HG02884 (cell line): ENCODE data around the gene PPP1CA.
A peak's percentile ranks its signal among the peaks of the same experiment; 100 is the strongest.
"Not testable (repeated sequence)": the region's sequence is repeated elsewhere in the genome, so short reads cannot be mapped to it uniquely, and the experiment has no call there.

ENCODE experiments used
- ATAC-seq: cut with Tn5 transposase; IDR thresholded peaks from one replicate; pipeline ENCODE4 v1.9.1; 2021; ENCODE audit warnings: mild to moderate bottlenecking, moderate library complexity; ENCODE audit not compliant: unreplicated experiment

The PPP1CA gene

DNA sequence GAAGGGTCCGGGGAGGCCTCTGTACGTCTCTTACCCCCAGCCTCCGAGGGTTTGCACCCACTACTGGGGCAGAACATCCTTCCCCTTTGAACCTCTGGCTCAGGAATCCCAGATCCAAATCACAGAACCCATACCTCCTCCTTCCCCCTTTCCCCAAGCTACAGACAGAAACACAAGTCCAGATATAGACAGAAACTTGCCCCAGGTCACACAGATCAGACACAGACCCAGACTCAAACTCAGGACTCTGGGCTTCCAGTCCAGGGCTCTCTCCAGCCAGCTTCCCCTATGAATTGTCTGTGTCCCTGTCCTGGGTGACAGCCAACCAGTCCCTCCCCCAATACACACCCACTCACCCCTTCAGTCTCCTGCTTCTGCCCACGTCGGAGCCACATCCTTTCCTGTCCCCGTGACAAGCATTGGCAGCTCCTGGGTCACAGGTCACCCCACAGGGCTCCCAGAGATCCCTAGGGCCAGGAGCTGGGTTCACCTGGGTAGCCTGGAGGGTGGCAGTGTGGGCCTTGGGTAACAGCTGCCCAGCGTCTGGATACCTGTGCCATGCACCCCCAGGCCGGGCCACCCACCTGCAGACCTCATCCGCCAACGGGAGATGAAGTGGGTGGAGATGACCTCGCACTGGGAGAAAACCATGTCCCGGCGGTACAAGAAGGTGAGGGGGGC lies 3.0 kb upstream of the PPP1CA start:
- ATAC-seq = no peak

DNA sequence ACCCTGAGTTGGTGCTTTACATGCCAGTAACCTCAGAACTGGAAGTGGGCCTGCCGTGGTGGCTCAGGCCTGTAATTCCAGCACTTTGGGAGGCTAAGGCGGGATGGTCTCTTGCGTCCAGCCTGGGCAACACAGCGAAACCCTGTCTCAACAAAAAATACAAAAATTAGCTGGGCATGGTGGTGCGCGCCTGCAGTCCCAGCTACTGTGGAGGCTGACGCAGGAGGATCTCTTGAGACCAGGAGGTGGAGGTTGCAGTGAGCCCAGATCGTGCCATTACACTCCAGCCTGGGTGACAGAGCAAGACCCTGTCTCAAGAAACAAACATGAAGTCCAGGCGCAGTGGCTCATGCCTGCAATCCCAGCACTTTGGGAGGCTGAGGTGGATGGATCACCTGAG lies 1.4 kb upstream of the PPP1CA start:
- ATAC-seq = not testable (repeated sequence)

DNA sequence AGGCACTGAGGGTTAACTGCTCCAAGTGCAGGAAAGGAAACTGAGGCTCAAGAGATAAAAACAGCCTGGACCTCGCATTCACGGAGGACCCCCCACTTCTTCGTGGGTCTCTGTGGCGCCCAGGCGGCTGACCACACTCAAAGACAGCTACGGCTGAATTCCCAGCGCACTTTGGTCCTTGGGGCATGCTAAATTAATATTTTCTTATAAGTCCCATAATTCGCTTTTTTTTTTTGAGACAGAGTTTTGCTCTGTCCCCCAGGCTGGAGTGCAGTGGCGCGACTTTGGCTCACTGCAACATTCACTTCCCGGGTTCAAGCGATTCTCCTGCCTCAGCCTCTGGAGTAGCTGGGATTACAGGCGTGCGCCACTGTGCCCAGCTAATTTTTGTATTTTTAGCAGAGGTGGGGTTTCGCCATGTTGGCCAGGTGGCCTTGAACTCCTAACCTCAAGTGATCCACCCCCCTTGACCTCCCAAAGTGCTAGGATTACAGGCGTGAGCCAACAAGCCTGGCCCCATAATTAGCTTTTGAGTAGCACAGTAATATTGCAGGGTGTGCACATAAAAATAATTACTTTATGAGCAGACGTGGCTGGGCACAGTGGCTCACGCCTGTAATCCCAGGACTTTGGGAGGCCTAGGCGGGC lies 658 bp upstream of the PPP1CA start:
- not testable (repeated sequence) for ATAC-seq

DNA sequence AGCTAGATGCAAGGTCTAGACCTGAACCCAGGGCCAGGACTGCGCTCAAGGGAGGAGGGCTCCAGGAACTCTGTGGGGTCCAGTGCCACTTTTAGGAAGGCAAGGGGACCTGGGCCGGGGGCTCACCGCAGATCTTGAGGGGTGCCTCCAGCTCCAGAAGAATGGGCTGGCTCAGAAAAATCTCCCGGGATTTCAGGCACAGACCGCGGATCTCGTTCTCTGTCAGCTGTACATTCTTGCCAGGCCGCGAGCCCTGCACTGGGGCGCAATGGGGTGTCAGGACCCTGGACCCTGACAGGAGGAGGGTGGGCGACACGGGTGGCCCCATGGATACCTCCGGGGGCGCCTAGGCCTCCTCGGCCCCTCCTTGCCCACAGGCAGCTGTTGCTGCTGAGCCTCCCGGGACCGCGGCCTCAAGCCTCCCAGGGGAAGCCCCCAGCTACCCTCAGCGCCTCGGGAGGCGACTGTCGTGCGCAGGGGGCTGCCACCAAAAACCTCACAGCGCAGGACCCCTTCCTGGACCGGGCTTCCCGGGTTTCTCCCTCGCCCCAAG lies 640 bp downstream of the PPP1CA start:
- peak; percentile 20 for ATAC-seq

DNA sequence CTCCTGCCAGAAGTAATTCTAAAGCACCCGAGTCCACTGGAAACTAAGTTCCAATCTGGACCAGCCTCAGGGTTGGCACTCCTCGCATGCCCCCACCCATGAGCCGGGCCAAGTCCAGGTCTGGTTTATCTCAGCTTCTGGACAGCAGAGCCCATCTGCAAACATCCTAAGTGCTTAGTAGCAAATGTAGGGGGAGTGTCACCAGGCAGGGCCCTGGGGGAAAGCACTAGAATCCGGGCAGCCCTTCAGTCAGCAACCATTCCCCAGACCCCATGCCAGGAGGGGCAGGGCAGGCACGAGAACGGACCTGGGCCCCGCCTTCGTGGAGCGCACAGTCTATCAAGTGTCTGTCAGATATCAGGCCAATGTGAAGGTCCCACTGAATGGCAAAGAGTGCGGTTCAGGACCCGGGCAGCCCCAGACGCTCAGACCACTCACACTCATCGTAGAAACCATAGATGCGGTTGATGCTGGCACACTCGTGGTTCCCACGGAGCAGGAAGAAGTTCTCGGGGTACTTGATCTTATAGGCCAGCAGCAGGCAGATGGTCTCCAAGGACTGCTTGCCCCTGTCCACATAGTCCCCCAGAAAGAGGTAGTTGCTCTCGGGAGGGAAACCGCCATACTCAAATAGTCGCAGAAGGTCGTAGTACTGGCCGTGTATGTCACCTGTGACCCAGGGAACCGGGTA lies 1.3 kb downstream of the PPP1CA start:
- ATAC-seq = no peak

DNA sequence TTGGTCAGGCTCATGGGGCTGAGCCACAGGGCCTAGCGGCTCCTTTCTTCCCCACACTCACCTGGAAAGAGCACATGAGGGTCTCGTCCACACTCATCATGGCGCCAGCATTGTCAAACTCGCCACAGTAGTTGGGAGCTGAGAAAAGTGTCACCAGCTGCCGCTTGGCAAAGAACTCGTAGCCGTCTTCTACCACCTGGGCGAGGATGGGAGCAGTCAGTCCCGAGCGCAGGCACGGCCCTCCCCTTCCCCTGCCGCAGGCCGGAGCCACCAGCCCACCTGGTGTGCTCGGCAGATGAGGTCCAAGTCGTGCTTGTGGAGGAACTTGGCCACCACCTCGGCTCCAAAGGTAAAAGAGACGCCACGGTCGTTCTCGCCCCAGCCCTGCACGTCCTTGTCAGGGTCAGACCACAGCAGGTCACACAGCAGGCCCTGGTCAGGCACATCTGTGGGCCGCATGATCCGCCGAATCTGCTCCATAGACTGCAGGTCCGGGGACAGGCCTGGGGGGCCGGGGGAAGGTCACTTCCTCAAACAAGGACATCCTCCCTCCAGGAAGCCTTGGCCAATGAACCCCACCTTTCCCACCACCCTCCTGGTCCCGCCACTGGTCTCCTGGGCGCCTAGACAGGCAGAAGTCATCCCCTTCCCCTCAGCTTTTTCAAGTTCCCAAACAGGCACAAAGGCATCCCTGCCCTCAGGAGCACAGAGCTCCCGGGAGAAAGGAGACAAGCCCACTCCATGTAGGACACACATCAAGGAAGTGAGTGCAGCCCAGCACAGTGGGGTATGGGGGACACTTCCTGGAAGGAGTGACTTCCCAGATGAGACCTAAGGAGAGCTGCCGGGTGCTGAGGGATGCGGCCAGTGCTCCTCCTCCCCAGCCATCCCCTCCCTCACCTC lies 2.7 kb downstream of the PPP1CA start:
- no peak for ATAC-seq

DNA sequence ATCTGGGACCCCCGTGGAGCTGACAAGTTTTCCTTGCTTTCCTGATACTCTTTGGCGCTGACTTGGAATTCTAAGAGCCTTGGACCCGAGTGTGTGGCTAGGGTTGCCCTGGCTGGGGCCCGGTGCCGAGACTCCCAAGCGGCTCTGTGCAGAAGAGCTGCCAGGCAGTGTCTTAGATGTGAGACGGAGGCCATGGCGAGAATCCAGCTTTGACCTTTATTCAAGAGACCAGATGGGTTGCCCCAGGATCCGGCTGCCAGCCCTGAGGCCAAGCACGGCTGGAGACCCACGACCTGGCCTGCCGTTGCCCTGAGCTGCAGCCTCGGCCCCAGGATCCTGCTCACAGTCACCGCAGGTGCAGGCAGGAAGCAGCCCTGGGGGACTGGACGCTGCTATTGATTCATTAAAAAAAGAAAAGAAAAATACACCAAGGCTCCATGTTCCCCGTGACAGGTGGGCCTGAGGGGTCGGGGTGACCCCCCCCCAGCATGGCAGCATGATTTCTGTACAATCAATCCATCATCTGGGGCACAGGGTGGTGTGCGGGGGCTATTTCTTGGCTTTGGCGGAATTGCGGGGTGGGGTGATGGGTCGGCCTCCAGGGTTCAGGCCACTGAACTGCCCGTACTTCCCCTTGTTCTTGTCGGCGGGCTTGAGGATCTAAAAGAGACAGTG lies 3.5 kb downstream of the PPP1CA start:
- ATAC-seq = no peak

DNA sequence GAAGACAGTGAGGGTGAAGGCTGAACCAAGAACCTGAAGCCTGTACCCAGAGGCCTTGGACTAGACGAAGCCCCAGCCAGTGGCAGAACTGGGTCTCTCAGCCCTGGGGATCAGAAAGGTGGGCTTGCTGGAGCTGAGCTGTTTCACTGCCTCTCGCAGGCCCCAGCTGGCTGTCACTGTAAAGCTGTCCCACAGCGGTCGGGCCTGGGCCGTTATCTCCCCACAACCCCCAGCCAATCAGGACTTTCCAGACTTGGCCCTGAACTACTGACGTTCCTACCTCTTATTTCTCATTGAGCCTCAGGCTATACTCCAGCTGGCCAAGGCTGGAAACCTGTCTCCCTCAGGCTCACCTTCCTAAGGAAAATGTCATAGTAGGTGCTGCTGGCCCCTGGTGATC lies 4.1 kb downstream of the PPP1CA start:
- no peak for ATAC-seq

DNA sequence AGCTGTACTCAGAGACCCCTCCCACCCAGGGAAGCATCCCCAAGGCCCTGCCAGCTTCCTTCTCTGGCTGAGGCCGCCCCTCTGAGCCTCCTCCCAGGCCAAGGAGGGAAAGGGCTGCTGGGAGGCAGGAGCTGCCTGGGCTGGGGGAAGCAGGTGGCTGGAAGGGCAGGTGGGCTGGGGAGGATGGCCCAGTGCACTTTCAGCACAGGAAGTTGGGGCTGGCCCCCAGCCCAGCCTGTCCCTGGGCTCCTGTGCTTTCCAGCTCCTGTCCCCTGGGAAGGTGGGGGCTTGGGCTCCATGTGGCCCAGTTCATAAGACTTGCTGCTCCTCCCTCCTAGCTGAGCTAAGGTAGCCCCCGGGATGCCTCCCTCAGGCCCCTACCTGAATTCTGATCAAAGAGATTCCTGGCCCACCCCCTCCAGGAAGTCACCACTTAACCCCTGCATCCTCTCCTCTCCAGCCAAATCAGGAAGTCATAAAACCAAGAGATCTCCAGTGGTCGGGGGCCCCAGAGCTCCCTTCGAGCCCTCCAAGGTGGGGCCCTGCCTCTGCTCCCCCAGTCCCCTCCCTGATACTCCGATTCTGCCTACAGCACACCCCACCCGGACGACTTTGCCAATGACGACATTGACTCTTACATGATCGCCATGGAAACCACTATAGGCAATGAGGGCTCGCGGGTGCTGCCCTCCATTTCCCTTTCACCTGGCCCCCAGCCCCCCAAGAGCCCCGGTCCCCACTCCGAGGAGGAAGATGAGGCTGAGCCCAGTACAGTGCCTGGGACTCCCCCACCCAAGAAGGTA lies 4.9 kb downstream of the PPP1CA start:
- ATAC-seq = no peak

DNA sequence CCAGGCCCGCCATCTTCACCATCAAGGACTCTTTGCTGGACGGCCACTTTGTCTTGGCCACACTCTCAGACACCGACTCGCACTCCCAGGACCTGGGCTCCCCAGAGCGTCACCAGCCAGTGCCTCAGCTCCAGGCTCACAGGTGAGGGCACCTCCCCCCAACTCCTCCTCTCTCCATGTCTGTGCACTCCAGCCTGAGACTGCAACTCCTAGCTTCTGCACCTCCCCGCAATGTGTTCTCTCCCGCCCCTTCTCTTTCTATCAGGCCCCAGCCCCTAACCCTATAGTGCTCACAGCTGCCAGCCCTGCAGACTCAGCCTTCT lies 5.4 kb downstream of the PPP1CA start:
- no peak for ATAC-seq

DNA sequence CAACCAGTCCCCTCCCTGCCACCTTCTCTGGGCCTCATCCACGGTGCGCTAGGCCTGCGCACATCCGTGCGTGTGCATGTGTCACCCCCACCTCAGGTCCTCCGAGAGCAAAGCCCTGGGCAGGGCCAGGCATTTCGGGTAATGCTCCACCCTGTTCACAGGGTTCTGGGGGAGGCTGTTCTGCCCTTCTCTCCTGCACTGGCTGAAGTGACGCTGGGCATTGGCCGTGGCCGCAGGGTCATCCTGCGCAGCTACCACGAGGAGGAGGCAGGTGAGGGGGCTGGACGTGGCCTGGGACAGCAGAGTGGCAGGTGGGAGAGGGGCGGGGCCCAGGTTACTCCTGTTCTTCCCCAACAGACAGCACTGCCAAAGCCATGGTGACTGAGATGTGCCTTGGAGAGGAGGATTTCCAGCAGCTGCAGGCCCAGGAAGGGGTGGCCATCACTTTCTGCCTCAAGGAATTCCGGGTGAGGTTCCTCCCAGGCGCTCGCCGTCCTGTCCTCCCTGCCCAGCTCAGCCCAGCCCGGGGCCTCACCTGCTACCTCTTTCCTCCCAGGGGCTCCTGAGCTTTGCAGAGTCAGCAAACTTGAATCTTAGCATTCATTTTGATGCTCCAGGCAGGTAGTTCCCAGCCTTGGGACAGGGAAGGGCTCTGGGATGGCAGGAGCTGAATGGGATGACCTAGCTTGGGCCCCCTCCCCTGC lies 6.0 kb downstream of the PPP1CA start:
- no peak for ATAC-seq

DNA sequence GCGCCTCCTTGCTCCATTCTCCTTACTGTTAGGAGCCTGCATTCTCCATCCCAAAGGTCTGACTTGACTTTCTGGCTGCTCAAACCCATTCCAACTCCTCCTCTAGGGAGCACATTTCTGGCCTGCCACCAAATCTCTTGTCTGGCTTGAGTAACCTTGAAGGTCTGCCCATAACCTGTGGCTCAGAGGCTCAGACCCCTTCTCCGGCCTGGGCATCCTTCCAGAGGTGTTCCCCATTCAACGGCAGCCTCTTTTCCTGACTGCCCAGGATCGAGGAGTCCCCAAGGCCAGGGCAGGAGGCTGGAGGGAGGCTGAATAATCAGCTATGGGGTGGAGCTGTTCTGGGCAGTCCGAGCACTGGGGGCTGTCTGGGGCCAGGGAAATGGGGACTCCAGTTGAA lies 7.7 kb downstream of the PPP1CA start:
- no peak for ATAC-seq

DNA sequence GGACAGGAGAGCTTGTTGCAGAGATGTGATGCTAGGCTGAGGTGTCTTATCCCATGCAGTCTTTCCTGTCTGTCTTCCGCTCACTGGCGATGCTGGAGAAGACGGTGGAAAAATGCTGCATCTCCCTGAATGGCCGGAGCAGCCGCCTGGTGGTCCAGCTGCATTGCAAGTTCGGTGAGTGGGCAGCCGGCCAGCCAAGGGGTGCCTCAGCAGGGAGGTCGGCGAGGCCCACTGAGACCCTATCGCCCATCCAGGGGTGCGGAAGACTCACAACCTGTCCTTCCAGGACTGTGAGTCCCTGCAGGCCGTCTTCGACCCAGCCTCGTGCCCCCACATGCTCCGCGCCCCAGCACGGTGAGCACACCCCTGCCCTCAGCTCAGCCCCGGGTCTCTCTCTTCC lies 8.2 kb downstream of the PPP1CA start:
- ATAC-seq = no peak

DNA sequence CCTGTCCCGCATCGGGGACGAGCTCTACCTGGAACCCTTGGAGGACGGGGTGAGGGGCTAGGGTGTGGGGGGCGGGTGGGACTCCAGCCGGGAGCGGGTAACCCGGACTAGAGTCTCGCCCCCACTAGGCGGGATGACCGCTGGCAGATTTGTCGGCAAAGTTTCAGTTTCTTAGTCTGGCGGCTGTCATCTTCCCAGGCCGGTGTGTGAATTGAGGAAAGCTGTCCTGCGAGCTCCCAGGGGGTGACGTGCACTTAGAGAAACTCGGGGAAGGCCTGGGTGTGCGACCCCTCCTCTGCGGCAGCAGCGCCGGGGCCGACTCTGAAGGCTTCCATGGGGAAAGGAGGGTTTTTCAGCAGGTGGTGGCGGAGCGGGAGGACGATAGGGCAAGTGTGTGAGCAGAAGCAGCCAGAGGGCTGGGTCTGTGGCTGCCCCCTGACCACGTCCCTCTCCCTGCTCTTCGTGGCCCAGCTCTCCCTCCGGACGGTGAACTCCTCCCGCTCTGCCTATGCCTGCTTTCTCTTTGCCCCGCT lies 9.4 kb downstream of the PPP1CA start:
- no peak for ATAC-seq

DNA sequence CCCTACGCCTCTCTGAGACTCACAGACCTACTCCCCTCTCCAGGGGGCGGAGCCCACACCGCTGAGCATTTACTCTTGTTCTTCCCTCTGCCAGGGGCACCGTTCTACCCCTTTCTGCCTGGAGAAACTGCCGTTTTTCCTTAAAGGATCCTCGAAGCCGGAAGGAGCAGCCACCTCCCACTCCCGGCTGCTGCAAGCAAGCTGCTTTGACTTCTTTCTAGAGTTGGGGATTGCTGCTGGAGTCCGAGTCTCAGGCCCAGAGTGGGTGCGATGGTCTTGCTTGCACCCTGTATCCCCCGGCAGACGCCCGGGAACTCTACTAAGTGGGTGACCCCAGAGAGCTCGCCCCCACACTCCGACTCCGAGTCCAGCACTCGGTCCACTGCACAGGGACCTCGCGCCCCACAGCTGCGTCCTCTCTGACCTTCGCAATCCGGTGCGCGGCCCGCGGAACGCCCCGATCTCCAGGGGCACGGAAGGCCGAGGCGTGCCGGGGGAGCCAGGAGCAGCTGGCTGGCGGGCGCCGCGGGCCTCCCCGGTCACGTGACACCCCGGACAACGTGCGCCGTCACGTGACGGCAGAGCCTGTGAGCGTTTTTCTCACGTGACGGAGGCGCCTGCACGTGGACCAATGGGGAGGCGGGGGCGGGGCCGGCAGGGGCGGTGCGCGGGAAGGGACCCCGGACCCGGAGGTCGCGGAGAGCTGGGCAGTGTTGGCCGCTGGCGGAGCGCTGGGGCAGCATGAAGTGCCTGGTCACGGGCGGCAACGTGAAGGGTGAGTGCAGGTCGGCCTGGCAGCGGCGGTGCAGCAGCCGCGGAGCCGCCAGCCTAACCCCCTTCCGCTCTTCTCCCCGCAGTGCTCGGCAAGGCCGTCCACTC lies 10.1 kb downstream of the PPP1CA start, which contains the start of gene RAD9A:
RAD9A (plus strand) TSS at position 683 of the 879 bp plus-strand sequence; CDS start at position 742, 59 bp downstream.
- peak; percentile 56 for ATAC-seq

DNA sequence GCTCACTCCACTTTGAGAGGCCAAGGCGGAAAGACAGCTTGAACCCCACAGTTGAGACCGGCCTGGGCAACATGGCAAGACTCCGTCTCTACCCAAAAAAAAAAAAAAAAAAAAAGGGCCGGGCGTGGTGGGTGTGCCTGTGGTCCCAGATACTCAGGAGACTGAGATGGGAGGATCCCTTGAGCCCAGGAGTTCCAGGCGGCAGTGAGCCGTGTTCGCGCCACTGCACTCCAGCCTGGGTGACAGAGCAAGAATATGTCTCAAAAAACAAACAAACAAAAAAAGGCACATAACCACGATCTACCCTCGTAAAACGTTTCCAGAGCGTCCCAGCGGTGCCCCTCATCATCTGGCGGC lies 10.7 kb downstream of the PPP1CA start:
- no peak for ATAC-seq

DNA sequence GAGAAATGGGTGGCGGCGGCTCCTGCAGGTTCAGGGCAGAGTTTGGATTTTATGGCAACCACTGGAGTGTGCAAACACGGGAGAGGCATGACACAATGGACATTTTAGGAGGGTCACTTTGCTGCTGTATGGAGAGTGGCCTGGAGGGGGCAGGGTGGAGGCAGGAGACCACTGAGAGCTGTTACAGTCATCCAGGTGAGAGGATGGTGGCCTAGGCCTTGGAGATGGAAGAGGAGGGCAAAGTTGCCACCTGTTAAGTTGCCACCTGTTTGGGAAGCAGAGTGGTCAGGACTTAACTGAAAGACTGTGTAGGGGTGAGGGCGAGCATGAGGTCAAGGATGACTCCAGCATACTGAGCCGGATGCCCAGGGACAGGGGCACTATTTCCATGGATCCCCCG lies 12.2 kb downstream of the PPP1CA start:
- ATAC-seq = no peak

DNA sequence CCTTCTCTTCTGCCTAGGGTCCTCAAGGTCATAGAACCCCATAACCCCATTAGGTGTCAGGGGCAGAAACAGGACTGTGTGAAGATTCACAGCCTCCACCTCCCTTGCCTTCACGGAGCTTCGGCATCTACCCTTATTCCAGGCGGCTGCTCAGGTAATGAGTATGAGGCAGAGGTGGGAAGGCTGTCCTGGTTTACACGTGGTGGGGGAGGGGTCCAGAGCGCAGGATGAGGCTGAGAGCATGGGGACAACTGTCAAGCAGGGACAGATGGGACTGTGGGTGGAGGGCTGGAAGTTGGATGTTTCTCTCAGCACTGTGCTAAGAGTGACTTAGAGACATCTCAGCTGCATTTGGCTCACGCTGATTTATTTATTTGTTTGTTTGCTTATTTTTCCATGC lies 14.1 kb downstream of the PPP1CA start:
- ATAC-seq = no peak
